Stimulated activated CD4-positive, alpha-beta T cell treated with anti-CD3 and anti-CD28 coated beads, Interleukin-1b, Interleukin-23, amount 100 ng/mL, for 1 hour (primary cell): Measurements from ENCODE around the gene C1orf35.
A peak's percentile ranks its signal among the peaks of the same experiment; 100 is the strongest.
"Not testable (repeated sequence)": the region's sequence is repeated elsewhere in the genome, so short reads cannot be mapped to it uniquely, and the experiment has no call there.

Experiments
- DNase-seq, 2 donors: peaks; one replicate each; pipeline ENCODE4 v3.0.0-alpha.2; 2020; ENCODE audit warnings: low read depth in 2 of 2

C1orf35 gene

DNA sequence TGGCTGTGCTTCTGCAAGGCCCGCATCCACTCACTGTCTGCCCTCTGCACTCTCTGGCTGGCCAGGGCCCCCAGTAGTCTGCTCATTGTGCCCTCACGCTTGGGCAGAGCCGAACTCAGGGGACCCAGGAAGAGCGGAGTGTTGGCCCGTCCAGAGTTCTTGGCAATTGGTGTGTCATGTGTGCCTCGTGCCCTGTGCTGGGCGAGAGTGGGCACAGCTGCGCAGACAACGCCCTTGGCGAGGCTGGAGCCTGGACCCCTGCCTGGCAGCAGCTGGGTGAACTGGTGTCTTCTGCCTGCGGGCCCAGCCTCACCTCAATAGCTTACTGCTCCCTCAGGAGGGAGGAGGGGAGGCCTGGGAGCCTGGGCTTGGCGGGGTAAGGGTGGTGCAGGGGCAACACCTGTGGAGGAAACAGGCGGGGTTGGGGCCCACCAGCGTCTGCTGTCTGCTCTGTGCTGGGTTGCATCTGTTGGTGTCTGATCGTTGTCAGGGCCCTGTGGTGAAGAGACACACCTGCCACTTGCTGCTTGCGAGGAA lies 39.1 kb upstream of the C1orf35 start:
- DNase-seq: no peak

DNA sequence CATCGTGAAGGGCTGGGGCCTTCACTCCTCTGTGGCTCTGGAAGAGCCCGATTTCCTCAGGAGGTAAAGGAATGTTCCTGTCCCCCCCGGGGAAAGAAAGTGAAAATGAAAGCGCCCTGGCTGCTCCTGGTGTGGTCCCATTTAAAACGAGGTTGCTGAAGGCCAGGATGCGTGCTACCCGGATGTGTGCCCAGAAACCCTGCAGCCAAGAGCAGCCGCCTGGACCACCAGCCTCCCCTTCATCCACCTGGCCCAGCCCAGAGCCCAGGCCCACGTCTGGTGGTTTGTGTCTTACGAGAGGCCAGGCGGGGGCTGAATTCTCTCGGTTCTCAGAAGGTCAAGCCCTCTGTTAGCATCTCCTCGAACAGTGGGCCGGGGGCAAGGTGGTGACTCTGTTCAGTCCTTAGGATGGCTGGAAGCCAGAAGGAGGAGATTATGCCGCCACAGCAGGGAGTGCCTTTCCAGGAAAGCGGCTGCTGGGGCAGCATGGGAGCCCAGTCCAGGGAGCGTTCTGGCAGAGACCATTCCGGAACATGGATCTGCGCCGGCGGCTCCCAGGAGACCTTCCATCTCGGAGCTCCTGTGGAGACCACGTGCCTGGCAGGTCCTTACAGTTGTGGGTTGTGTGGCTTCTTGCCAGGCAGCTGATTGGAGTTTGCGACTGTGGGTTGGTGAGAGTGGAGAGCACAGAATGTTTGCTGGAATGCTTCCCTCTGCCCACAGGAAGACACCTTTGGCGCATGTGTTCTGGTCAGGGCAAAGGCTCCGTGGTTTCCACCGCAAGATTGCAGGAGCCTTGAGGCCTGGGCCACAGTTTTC lies 38.3 kb upstream of the C1orf35 start:
- no peak for DNase-seq

GRCh38 chr1:228140724-228141225 lies 37.6 kb upstream of the C1orf35 start:
- no peak for DNase-seq

DNA sequence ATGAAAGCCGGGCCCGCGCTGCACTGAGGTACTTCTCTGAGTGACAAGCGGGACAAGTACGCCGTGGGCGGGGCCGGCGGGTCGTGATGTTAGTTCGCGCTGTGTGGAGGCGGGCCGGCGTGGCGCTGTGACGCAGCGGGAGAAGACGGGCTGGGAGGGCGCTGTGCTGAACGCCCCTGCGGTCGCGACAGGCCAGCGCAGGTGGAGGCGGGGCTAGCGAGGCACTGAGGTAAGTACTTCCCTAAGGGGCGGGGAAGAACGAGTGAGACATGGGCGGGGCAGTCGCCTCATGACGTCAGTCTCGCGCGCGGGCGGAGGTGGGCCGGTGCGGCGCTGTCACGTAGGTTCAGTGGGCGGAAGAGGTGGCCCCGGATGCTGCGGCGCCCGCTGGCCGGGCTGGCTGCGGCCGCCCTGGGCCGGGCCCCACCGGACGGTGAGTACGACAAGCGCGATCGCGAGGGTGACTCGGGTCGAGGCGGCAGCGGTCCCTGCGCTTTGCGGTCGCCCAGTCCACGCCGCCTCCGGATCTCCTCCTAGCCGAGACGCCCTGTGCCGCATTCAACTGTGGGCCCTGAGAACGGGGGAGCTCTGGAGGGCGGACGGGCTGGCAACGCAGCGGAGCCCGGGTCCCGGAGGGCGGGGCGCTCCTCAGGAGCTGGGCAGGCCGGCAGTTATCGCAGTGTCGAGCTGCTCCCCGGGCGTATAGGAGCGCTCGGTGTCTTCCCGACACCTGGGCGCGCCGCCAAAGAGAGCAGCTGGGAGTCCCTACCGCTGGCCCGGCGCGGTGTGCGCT lies 37.0 kb upstream of the C1orf35 start, which contains the start of gene GUK1:
Gene GUK1, plus strand, starts transcription at position 349 of the 793 bp plus-strand sequence. Its CDS starts 24 bp downstream, at position 373.
- peak; percentile 98 to 100 for DNase-seq

DNA sequence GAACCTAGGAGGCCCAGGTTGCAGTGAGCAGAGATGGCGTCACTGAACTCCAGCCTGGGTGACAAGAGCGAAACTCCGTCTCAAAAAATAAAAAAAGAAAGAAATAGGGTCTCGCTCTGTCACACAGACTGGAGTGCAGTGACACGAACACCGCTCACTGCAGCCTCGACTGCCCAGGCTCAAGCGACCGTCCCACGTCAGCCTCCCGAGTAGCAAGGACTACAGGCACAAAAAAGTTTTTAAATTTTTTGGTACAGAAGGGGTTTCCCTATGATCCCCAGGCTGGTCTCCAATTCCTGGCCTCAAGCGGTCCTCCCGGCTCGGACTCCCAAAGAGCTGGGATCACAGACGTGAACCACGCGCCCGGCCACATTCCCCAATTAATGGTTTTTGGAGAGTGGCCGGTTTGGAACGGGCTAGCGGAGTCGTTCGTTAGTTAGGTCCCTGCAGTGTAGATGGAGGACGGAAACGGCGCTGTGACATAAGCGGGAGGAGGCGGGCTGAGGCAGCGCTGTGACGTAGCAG lies 36.3 kb upstream of the C1orf35 start:
- no peak for DNase-seq

- no peak for DNase-seq
Measured at GRCh38 chr1:228136901-228137300, 33.8 kb upstream of the C1orf35 start.

DNA sequence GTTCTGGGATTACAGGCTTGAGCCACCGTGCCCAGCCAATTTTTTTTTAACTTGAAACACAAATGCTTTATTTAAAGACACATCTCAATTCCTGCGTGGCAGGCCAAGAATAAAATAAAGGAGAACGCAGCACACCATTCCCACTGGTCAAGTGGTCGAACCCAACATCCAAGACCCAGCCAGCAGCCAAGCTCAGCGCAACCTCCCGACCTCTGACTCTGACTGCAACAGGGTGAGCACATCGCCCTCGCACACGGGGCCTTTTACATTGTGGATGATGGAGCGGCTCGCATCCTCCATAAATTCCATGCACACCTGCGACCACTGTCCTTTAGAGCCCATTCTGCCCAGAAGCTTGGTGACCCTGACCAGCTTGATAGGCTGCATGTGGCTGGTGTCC lies 31.5 kb upstream of the C1orf35 start:
- no peak for DNase-seq

- DNase-seq: no peak
Measured at GRCh38 chr1:228131766-228132165, 28.6 kb upstream of the C1orf35 start.

- no peak for DNase-seq
Measured at GRCh38 chr1:228125185-228125584, 22.1 kb upstream of the C1orf35 start.

- DNase-seq: no peak
Measured at GRCh38 chr1:228123505-228123904, 20.4 kb upstream of the C1orf35 start.

DNA sequence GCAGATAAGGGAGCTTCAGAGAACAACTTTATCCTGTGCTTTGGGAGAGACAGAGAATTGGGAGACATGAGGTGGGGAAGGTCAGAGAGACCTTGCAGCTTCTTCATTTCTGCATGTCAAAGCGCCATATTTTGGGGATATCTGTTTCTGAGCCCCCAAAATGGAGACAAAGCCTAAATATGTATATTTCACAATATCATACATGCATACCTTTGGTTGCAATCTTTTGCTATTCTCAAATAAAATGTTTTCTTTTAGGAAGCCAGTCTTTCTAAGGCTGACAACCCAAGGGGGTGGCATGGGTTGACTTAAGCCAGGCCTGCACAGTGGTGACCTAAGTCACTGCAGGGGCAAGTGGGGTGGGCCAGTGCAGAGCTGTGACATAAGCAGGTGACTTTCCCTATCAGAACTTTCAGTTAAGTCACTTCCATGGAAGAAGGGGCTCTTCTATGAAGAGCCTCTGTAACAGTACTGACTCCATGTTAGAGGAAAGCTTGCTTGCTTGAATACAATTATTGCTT lies 19.9 kb upstream of the C1orf35 start:
- no peak for DNase-seq

DNA sequence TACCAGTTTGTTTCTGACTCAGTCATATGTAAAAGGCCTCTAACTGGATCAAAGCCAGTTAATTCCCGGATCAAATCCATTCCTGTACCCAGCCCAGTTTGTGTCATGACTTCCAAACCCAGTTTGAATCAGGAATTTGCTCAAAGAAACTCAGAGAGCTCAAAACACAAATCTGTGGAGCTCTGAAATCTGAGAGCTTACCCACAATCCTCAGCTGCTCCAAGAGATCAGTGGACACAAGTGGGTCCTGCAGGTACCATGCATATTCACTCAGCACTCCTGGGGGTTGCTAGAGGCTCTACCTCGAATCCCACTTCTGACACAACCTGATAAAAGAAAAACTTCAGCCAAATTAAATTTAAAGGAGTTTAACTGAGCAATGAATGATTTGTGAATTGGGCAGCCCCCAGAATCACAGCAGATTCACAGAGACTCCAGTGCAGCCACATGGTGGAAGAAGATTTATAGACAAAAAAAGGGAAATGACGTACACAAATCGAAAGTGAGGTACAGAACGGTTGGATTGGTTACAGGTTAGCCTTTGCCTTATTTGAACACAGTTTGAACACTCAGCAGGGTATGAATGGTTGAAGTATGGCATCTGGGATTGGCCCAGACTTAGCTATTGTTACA lies 17.8 kb upstream of the C1orf35 start:
- no peak for DNase-seq

DNA sequence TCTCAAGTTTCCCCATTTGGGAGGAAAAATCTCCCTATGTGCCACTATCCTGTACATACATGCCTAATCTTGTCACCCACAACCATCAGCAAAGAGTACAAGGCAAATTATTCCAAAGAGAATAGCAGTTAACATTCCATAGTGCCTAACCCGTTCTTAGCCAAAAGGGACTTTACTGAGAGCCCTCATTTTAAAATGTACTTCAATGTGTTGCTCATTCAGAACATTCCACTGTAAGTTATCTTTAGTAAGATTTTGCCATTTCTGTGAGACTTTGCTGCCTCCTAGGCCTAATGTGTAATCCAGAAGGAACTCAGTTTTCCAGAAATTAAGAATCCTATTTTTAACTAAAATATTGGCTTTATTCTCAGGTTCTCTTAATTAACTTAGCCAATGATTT lies 17.2 kb upstream of the C1orf35 start:
- DNase-seq: no peak

- DNase-seq: no peak
Measured at GRCh38 chr1:228118040-228118439, 14.9 kb upstream of the C1orf35 start.

DNA sequence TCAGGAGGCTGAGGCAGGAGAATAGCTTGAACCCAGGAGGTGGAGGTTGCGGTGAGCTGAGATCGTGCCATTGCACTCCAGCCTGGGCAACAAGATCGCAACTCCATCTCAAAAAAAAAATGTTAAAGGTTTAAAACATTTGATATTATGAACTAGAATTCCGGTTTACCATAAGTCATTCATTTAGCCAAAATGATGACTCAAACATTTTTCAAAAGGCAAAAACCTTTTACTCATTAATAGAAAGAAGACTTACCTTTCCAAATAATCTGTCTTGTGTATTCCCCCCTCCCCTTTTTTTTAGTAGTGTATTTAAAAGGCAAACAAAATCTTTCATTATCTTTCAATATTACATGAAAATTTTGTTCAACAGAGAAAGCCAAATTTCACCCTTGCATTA lies 14.2 kb upstream of the C1orf35 start:
- no peak for DNase-seq

GRCh38 chr1:228114827-228115226 lies 11.7 kb upstream of the C1orf35 start:
- DNase-seq: no peak

DNA sequence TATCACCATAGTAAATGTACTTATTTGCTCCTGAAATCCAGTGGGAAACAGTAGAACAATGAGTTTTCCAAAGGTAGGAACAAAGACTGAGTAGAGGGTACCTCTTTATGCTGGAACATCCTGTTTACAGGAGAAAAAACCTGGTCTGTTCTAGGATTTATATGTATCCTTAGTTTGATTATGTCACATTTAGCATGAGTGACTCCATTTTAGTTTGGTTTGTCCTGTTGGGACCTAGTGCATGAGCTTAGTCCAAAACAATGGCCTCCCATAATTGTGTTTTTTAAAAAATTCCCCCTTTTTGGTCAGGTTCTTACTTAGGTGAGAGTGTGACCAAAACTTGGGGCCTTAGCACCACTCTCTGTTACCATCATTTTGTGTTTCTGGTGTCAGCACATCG lies 9.5 kb upstream of the C1orf35 start:
- no peak for DNase-seq

GRCh38 chr1:228112167-228112566 lies 9.0 kb upstream of the C1orf35 start:
- DNase-seq: no peak

GRCh38 chr1:228111315-228111714 lies 8.2 kb upstream of the C1orf35 start:
- not testable (repeated sequence) for DNase-seq

GRCh38 chr1:228110556-228110955 lies 7.4 kb upstream of the C1orf35 start:
- DNase-seq: no peak

DNA sequence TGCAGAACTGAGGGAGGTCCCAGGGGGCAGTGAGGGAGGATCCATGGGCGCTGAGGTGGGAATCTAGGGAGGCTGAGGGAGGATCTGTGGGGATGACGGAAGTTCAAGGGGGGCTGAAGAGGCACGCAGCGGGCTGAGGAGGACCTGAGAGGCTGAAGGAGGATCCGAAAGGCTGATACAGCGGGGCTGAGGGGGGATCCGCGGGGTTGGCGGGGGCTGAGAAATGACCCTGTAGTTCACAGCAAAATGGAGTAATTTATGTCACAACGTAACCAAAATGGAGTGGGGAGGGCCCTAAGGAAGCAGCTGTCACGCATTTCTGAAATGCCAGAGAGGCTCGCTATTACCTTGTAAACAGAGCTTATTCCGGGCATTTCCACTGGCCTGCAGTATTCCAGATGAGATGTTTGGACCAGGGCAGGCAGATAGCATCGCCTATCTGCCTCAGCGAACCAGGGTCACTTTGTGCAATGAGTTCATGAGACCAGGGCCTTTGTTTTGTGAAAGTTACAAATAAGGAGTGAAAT lies 6.9 kb upstream of the C1orf35 start:
- no peak for DNase-seq
